Neural progenitor cell (in vitro differentiated cells): Measurements from ENCODE around the gene SMCO2.

Source experiments
- CTCF ChIP-seq: fragments of 200-600 bp; sonication (generic); IDR thresholded peaks from 2 replicates; pipeline ENCODE4 v1.5.1; 2017; ENCODE audit warnings: antibody characterized with exemption, mild to moderate bottlenecking
- EZH2 ChIP-seq: fragments of 200-600 bp; sonication (generic); IDR thresholded peaks from 2 replicates; pipeline ENCODE4 v1.6.1; 2017; ENCODE audit warnings: antibody characterized with exemption, mild to moderate bottlenecking, moderate library complexity

GRCh38 chr12:27451036-27451825, 4.7 kb downstream of the SMCO2 start:
- TF ChIP-seq CTCF (no peak), EZH2 (no peak)
